RWPE1 (cell line): Measurements from ENCODE around the gene KRTAP4-7.
"Not testable (repeated sequence)": the region's sequence is repeated elsewhere in the genome, so short reads cannot be mapped to it uniquely, and the experiment has no call there.

Experiments used
- CTCF ChIA-PET: fragments of 350-600 bp; sonication (Branson Sonifier 250); formaldehyde crosslinking; extraction: SDS; loops from one replicate; lab custom pipeline; 2021; lab: Yijun Ruan, JAX
- POLR2A ChIA-PET: fragments of 400-600 bp; formaldehyde crosslinking; extraction: SDS; loops from one replicate; lab custom pipeline; 2020; ENCODE audit warnings: antibody characterized with exemption; ENCODE audit not compliant: low non-redundant PET; lab: Yijun Ruan, JAX
- DNase-seq: peaks from one replicate; pipeline ENCODE4 v3.0.0; 2012; ENCODE audit warnings: low spot score
- H3K27ac ChIP-seq: fragments of 450-650 bp; 2 replicates; pipeline ENCODE4 v1.5.1; 2017
- CTCF ChIP-seq: fragments of 450-650 bp; conservative IDR thresholded peaks from 2 replicates; pipeline ENCODE4 v1.5.1; 2017; ENCODE audit warnings: low read depth, mild to moderate bottlenecking

Gene KRTAP4-7

GRCh38 chr17:41071606-41072360, 12.2 kb upstream of the KRTAP4-7 start:
- TF ChIP-seq CTCF, result no peak
- POLR2A ChIA-PET, result no interaction called here
- H3K27ac ChIP-seq, result no peak overlapping the region
- CTCF ChIA-PET, result no interaction called here
- DNase-seq, result no peak

- H3K27ac ChIP-seq, result no peak overlapping the region
- POLR2A ChIA-PET, result no interaction called here
- CTCF ChIA-PET, result no interaction called here
- DNase-seq, result no peak
- TF ChIP-seq CTCF, result no peak
Measured at GRCh38 chr17:41073676-41074075, 10.3 kb upstream of the KRTAP4-7 start.

GRCh38 chr17:41076788-41077187, 7.2 kb upstream of the KRTAP4-7 start:
- H3K27ac ChIP-seq, result no peak overlapping the region
- DNase-seq, result no peak
- ChIA-PET POLR2A (no interaction called here), CTCF (no interaction called here)
- no peak for TF ChIP-seq CTCF

- peak; percentile 30 for DNase-seq
- POLR2A ChIA-PET, result no interaction called here
- TF ChIP-seq CTCF, result no peak
- CTCF ChIA-PET, result no interaction called here
- no peak overlapping the region for H3K27ac ChIP-seq
Measured at GRCh38 chr17:41082626-41083025, 1.3 kb upstream of the KRTAP4-7 start.

GRCh38 chr17:41083427-41083826, 523 bp upstream of the KRTAP4-7 start:
- CTCF ChIA-PET, result not testable (repeated sequence)

GRCh38 chr17:41088760-41089352, 4.9 kb downstream of the KRTAP4-7 start:
- DNase-seq, H3K27ac ChIP-seq, CTCF ChIA-PET, POLR2A ChIA-PET: not testable (repeated sequence)

More at GRCh38 chr17:41083427-41083826, 523 bp upstream of the KRTAP4-7 start:
- POLR2A ChIA-PET, DNase-seq, H3K27ac ChIP-seq: not testable (repeated sequence)

GRCh38 chr17:41096055-41096454, 12.1 kb downstream of the KRTAP4-7 start:
- H3K27ac ChIP-seq, result no peak overlapping the region
- CTCF ChIA-PET, result no interaction called here
- TF ChIP-seq CTCF, result no peak
- no peak for DNase-seq
- POLR2A ChIA-PET, result no interaction called here
